Activated CD4-positive, alpha-beta memory T cell treated with anti-CD3 and anti-CD28 coated beads for 36 hours (primary cell): ENCODE results near the gene ASNSD1. TPM values are rescaled to one million over a fixed set of nuclear protein-coding genes. Genes with fewer than 3 reads are reported as not detected.
"Not testable (repeated sequence)": the region's sequence is repeated elsewhere in the genome, so short reads cannot be mapped to it uniquely, and the experiment has no call there.

ENCODE experiments used
- CTCF ChIA-PET: fragments of 350-600 bp; sonication (Branson Sonifier 250); formaldehyde crosslinking; loops from one replicate; lab custom pipeline; 2021; ENCODE audit warnings: antibody characterized with exemption, inconsistent platforms; lab: Charles Lee
- POLR2A ChIA-PET: fragments of 350-600 bp; sonication (Branson Sonifier 250); formaldehyde crosslinking; loops from one replicate; lab custom pipeline; 2021; ENCODE audit warnings: antibody characterized with exemption; lab: Charles Lee
- DNase-seq: peaks from one replicate; pipeline ENCODE4 v3.0.0-alpha.2; 2020
- H3K27ac Mint-ChIP-seq: one replicate; pipeline ENCODE4 v1.8.0; 2021; ENCODE audit warnings: mixed read lengths
- H3K27me3 Mint-ChIP-seq: one replicate; pipeline ENCODE4 v1.8.0; 2021; ENCODE audit warnings: mixed read lengths
- H3K36me3 Mint-ChIP-seq: one replicate; pipeline ENCODE4 v1.8.0; 2021; ENCODE audit warnings: mixed read lengths
- H3K4me1 Mint-ChIP-seq: one replicate; pipeline ENCODE4 v1.8.0; 2021; ENCODE audit warnings: low read depth, mixed read lengths
- H3K4me3 Mint-ChIP-seq: one replicate; pipeline ENCODE4 v1.8.0; 2021; ENCODE audit warnings: mild to moderate bottlenecking, mixed read lengths
- H3K9me3 Mint-ChIP-seq: one replicate; pipeline ENCODE4 v1.8.0; 2021; ENCODE audit warnings: mixed read lengths
- intact Hi-C: fragments of 100-400 bp; cut with micrococcal nuclease; formaldehyde crosslinking; loops from one replicate; pipeline ENCODE4 v1.15.1; 2023
- total RNA-seq, 2 experiments: library from RNA; stranded (reverse); gene quantifications; one replicate each; pipeline ENCODE4 v1.2.3, GENCODE V29; 2021

ASNSD1 gene
- total RNA-seq, 2 experiments from 2014 or later: 44.5 to 47.0 TPM

DNA sequence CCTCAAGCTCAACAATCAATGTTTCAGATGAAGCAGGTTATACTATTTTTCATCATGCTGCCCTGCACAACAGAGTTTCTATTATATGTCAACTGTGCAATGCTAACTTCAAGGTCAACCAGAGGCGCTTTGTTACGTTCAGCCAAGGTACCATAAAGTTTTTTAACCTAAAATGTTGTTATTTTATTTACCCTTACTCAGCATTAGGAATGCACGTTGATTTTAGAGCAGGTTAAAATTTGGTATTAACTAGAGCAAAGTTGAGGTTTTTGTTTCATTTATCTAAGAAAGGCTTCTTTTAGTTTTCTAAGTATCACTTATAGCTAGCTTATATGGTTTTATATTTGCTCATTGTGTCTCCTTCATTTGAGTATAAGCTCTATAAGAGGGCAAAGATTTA lies 35.0 kb downstream of the ASNSD1 start:
- intact Hi-C loops: no loop called here
- no peak for DNase-seq
- CTCF ChIA-PET: interaction anchor here (0.7 to 6.3 kb wide), 13 partner anchors 9 to 348 kb away, joined by 3 to 65 read pairs (median 3); partner anchors contain the start of genes ANKAR, ASNSD1 and OSGEPL1
- POLR2A ChIA-PET: no interaction called here
- no peaks in the 10 kb centered on the region for H3K9me3 Mint-ChIP-seq
- no peaks in the 10 kb centered on the region for H3K36me3 Mint-ChIP-seq
- H3K27ac Mint-ChIP-seq: no peak overlapping the region
- H3K4me3 Mint-ChIP-seq: no peak overlapping the region
- H3K27me3 Mint-ChIP-seq: no peaks in the 10 kb centered on the region
- no peaks in the 10 kb centered on the region for H3K4me1 Mint-ChIP-seq

DNA sequence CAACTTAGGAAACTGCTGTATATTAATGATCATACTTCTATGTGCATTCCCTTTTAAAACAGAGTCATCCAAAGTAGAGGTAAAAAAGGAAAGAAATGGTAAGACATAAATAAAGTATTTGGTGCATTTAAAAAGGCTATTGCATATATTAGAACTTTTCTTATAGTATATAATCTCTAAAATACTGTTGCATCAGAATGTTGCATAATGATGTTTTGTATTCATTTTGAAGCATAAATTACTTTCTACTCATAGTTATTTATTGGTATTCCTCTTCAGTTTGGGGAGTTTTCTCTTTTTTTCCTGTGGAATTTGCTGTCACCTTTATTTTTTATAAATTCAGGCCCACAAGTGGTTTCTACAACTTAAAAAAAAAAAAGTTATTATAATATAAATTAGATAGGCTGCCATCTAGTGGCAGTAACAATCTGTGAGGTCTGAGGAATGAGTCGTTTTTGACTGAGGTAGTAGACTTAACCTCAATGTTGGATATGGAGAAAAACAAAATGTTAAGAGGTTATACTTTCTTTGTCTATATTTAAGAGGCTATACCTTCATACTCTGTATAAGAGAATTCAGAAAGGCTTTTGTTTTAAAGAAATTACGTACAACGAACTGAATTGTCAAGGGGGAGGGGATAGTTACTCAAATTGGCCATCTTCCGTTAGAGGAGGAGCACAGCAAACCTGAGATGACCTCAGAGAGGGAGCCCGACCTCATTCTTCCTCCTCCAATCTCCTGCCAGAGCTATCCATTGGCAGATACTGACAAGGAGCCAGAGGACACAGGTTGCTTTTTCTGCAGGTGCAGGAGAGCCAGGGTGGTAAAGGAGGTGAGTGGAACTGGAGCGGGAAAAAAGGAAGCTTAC lies 37.0 kb downstream of the ASNSD1 start:
- POLR2A ChIA-PET: no interaction called here
- intact Hi-C loops: loop anchor here (1.0 kb wide), 2 partner anchors 24 to 37 kb away; partner anchors contain the start of genes ANKAR and ASNSD1
- H3K4me3 Mint-ChIP-seq: no peak overlapping the region
- H3K9me3 Mint-ChIP-seq: no peaks in the 10 kb centered on the region
- CTCF ChIA-PET: interaction anchor here (0.7 to 5.4 kb wide), 12 partner anchors 12 to 77 kb away, joined by 3 to 80 read pairs (median 4); partner anchors contain the start of genes ANKAR and ASNSD1
- no peaks in the 10 kb centered on the region for H3K36me3 Mint-ChIP-seq
- H3K4me1 Mint-ChIP-seq: no peaks in the 10 kb centered on the region
- no peak for DNase-seq
- no peak overlapping the region for H3K27ac Mint-ChIP-seq
- no peaks in the 10 kb centered on the region for H3K27me3 Mint-ChIP-seq

DNA sequence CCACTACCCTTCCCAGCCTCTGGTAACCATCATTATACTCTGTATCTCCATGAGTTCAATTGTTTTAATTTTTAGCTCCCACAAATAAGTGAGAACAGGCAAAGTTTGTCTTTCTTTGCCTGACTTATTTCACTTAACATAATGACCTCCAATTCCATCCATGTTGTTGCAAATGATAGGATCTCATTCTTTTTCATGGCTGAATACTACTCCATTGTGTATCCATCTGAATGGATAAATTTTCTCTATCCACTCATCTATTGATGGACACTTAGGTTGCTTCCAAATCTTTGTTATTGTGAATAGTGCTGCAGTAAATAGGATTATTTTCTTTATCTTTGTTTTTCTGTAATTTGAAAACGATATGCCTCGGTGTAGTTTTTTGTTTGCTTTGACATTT lies 39.4 kb downstream of the ASNSD1 start:
- intact Hi-C loops: no loop called here
- no peaks in the 10 kb centered on the region for H3K36me3 Mint-ChIP-seq
- no peaks in the 10 kb centered on the region for H3K9me3 Mint-ChIP-seq
- POLR2A ChIA-PET: no interaction called here
- no peak overlapping the region for H3K4me3 Mint-ChIP-seq
- H3K27ac Mint-ChIP-seq: no peak overlapping the region
- no peaks in the 10 kb centered on the region for H3K27me3 Mint-ChIP-seq
- H3K4me1 Mint-ChIP-seq: no peaks in the 10 kb centered on the region
- CTCF ChIA-PET: interaction anchor here (0.8 to 5.4 kb wide), 3 partner anchors 25 to 41 kb away, joined by 4 to 80 read pairs (median 6); partner anchors contain the start of gene ASNSD1
- DNase-seq: no peak

DNA sequence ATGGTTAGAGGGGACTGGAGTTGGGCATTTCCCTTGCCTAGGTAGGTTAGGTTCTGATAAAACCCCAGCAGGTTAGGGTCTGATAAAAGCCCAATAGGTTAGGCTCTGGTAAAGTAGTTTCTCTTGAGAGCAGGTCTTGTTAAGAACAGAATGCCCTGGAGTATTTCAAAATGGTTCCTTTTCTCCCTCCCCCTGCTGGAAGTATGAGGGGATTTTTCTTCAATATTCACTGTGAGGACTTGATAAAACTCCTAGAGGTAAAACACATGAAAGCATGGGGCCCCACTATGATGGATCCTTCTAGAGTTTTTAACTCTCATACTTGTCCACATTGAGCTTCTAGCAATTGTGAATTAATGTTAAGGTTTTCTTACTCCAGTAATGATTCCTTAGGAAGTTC lies 40.8 kb downstream of the ASNSD1 start:
- intact Hi-C loops: no loop called here
- ChIA-PET CTCF (interaction anchor here (1.4 to 5.4 kb wide), 5 partner anchors 27 to 60 kb away, joined by 3 to 80 read pairs (median 6); partner anchors contain the start of genes ASNSD1 and OSGEPL1), POLR2A (no interaction called here)
- no peak overlapping the region for H3K4me3 Mint-ChIP-seq
- H3K36me3 Mint-ChIP-seq: no peaks in the 10 kb centered on the region
- H3K9me3 Mint-ChIP-seq: no peaks in the 10 kb centered on the region
- H3K27me3 Mint-ChIP-seq: no peaks in the 10 kb centered on the region
- no peak for DNase-seq
- no peaks in the 10 kb centered on the region for H3K4me1 Mint-ChIP-seq
- no peak overlapping the region for H3K27ac Mint-ChIP-seq

DNA sequence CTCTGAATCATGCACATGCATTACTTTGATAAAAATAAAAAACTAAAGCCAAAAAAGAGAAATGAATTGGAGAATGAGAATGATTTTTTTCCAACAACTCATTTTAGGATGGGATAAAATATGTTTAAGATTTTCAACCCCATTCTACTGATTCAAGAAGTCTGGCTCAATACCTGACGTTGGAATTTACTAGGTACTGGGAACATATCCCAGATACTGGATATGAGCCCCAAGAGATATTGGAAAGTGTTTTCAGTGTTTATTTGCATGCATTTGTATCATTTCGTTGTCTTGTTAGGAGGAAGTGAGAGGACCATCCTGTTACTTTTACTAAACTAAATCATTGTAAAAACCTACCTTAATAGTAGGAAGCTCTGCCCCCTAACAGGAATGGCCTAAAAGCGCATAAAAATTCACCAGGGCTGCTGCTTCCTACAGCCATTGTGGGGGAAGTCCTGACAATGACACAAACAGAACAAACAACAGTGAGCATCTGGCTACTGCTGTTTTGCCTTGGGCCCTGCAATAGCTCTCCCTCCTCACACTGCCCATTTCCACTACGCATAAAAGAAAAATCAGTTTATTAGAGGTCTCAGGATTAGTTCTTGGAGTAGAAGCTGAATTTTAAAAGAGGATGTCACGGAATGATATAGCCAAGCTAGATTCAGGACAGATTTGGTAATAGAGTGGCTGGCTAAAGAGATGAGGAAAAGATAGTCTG lies 48.4 kb downstream of the ASNSD1 start:
- no peak for DNase-seq
- H3K27me3 Mint-ChIP-seq: no peaks in the 10 kb centered on the region
- H3K4me3 Mint-ChIP-seq: no peak overlapping the region
- intact Hi-C loops: no loop called here
- H3K36me3 Mint-ChIP-seq: peaks cover 9% of the 10 kb centered on the region
- POLR2A ChIA-PET: no interaction called here
- CTCF ChIA-PET: interaction anchor here (1.1 kb wide), 1 partner anchor 11 kb away, joined by 3 read pairs; no protein-coding TSS in a partner anchor
- no peak overlapping the region for H3K27ac Mint-ChIP-seq
- no peaks in the 10 kb centered on the region for H3K4me1 Mint-ChIP-seq
- peaks cover 5% of the 10 kb centered on the region for H3K9me3 Mint-ChIP-seq

DNA sequence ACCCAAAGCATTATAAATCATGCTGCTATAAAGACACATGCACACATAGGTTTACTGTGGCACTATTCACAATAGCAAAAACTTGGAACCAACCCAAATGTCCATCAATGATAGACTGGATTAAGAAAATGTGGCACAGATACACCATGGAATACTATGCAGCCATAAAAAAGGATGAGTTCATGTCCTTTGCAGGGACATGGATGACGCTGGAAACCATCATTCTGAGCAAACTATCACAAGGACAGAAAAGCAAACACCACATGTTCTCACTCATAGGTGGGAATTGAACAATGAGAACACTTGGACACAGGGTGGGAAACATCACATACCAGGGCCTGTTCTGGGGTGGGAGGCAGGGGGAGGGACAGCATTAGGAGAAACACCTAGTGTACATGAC lies 56.3 kb downstream of the ASNSD1 start:
- POLR2A ChIA-PET, H3K36me3 Mint-ChIP-seq, CTCF ChIA-PET, intact Hi-C loops, DNase-seq, H3K4me1 Mint-ChIP-seq, H3K27me3 Mint-ChIP-seq, H3K27ac Mint-ChIP-seq, H3K4me3 Mint-ChIP-seq: not testable (repeated sequence)
- H3K9me3 Mint-ChIP-seq: peaks cover 25% of the 10 kb centered on the region

DNA sequence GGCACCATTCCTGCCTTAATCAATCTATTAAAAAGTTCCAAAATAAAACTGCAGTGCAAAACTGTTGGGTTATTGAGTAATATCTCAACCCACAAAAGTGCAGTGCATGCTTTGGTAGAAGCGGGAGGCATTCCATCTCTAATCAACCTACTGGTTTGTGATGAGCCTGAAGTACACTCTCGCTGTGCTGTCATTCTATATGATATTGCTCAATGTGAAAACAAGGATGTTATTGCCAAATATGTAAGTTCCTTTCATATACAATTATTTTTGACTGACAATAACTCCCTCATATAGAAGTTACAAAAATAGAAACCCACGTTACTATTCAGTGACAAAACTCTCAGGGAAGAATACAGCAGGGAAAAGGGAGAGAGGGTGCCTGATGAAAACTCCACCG lies 58.3 kb downstream of the ASNSD1 start:
- DNase-seq: no peak
- peaks cover 7% of the 10 kb centered on the region for H3K36me3 Mint-ChIP-seq
- peaks cover 13% of the 10 kb centered on the region for H3K4me1 Mint-ChIP-seq
- H3K9me3 Mint-ChIP-seq: peaks cover 20% of the 10 kb centered on the region
- ChIA-PET POLR2A (no interaction called here), CTCF (interaction anchor here (0.7 kb wide), 1 partner anchor 45 kb away, joined by 3 read pairs; the partner anchor contains the start of gene ANKAR)
- no peak overlapping the region for H3K4me3 Mint-ChIP-seq
- H3K27me3 Mint-ChIP-seq: no peaks in the 10 kb centered on the region
- intact Hi-C loops: no loop called here
- H3K27ac Mint-ChIP-seq: no peak overlapping the region

Other genes with a start within 250 kb of the ASNSD1 start
- gene WDR75, start 220.0 kb upstream of the ASNSD1 start, total RNA-seq: 10 to 100 TPM; 66.4 to 68.8 TPM
- 1 to 10 TPM; 4.7 to 4.8 TPM for gene SLC40A1, start 80.7 kb upstream of the ASNSD1 start, total RNA-seq
- gene ANKAR, start 13.2 kb downstream of the ASNSD1 start, total RNA-seq: 1 to 10 TPM; 3.4 to 4.2 TPM
- 10 to 100 TPM; 11.1 to 11.7 TPM for gene OSGEPL1, start 101.3 kb downstream of the ASNSD1 start, total RNA-seq
- gene ORMDL1, start 122.9 kb downstream of the ASNSD1 start, total RNA-seq: 10 to 100 TPM; 47.0 to 49.8 TPM
- gene PMS1, start 123.0 kb downstream of the ASNSD1 start, total RNA-seq: 10 to 100 TPM; 36.0 to 38.6 TPM